HL-60 (cell line): ENCODE measurements around the gene SIGLEC7.

Source experiments
- DNase-seq, 2 experiments: peaks; one replicate each; pipeline ENCODE4 v3.0.0-alpha.2; 2010 to 2020; ENCODE audit warnings: low read depth in 1 of 2, low spot score in 1 of 2
- H3K27ac ChIP-seq: fragments of 250-450 bp; sonication (Bioruptor Pico); replicated peaks from 2 replicates; pipeline ENCODE4 v1.5.1; 2020; ENCODE audit warnings: mild to moderate bottlenecking, moderate library complexity
- H3K27me3 ChIP-seq: fragments of 250-450 bp; sonication (Bioruptor Pico); 2 replicates; pipeline ENCODE4 v1.5.1; 2021; ENCODE audit warnings: mild to moderate bottlenecking, moderate library complexity; ENCODE audit not compliant: insufficient read depth, poor library complexity, severe bottlenecking
- H3K4me3 ChIP-seq: replicated peaks from 2 replicates; pipeline ENCODE4 v1.5.1; 2011; ENCODE audit warnings: mild to moderate bottlenecking, control low read depth, low read length; ENCODE audit not compliant: insufficient read depth
- CTCF ChIP-seq: IDR thresholded peaks from one replicate; pipeline ENCODE4 v1.5.1; 2011; ENCODE audit warnings: low read length, control low read depth, inconsistent platforms; ENCODE audit not compliant: insufficient read depth
- GABPA ChIP-seq: IDR thresholded peaks from 2 replicates; pipeline ENCODE4 v1.6.1; 2012; ENCODE audit warnings: low read depth
- POLR2AphosphoS5 ChIP-seq: IDR thresholded peaks from 2 replicates; pipeline ENCODE4 v1.6.1; 2012; ENCODE audit warnings: low read depth
- REST ChIP-seq: IDR thresholded peaks from 2 replicates; pipeline ENCODE4 v1.6.1; 2012; ENCODE audit warnings: low read depth; ENCODE audit not compliant: insufficient replicate concordance
- SPI1 ChIP-seq: IDR thresholded peaks from 2 replicates; pipeline ENCODE4 v1.6.1; 2012; ENCODE audit warnings: low read depth, mild to moderate bottlenecking, borderline replicate concordance

SIGLEC7 gene

GRCh38 chr19:51137792-51138425, 4.2 kb upstream of the SIGLEC7 start:
- peak overlapping the region; percentile 87 for H3K27ac ChIP-seq
- peak in 1 of 2 experiments; percentile 5 for DNase-seq
- TF ChIP-seq REST (no peak), CTCF (no peak), SPI1 (no peak), POLR2AphosphoS5 (no peak), GABPA (no peak)
- no peak overlapping the region for H3K4me3 ChIP-seq
- no peaks in the 10 kb centered on the region for H3K27me3 ChIP-seq

GRCh38 chr19:51138549-51138979, 3.5 kb upstream of the SIGLEC7 start:
- peak; percentile 82 to 91 for DNase-seq
- no peaks in the 10 kb centered on the region for H3K27me3 ChIP-seq
- TF ChIP-seq CTCF (no peak), GABPA (no peak), SPI1 (peak; percentile 76; the same call in 1 of the 2 replicates), REST (no peak), POLR2AphosphoS5 (peak; percentile 82)
- no peak overlapping the region for H3K4me3 ChIP-seq
- peak overlapping the region; percentile 87 for H3K27ac ChIP-seq

DNA sequence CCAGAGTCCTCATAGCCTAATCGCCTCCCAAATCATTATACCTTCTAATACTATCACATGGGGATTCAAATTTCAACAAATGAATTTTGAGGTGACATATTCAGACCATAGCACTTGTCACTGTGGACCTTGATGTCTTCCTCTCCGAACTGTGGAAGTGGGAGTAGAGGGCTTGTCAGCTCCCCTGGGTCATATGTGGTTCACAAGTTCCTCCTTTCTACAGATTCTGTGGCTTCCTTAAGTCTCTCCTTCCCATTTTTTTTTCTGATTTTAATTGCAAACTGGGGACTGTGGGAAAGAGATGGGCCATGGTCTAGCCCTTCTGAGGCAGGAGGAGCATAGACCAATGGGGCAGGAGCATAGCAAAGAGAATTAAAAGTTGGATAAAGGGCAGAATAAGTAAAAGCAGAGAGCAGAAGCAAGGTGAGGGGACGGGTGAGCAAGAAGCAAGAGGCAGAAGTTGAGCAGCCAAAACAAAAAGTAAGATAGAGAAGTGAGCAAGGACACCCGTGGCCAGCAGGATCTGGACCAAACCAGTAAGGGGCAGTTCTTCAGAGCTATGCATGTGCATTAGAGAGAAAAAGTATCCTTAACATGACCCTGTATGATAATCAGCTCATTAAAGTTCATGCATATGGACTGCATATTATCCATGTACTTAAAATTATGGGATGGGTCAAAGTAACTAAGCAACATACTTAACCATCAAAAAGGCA, 2.6 kb upstream of the SIGLEC7 start:
- peak; percentile 78 to 84 for DNase-seq
- Histone ChIP-seq H3K4me3 (no peak overlapping the region), H3K27ac (peak overlapping the region; percentile 87), H3K27me3 (no peaks in the 10 kb centered on the region)
- no peak for TF ChIP-seq CTCF
- TF ChIP-seq SPI1: peak; percentile 79
- TF ChIP-seq POLR2AphosphoS5: peak; percentile 75; the same call in 1 of the 2 replicates
- TF ChIP-seq GABPA: 0 out of 2 replicates have a peak, but pooled peaks have one; percentile 18
